Endothelial cell of umbilical vein (primary cell): ENCODE results near the gene KLK8. TPM values are rescaled to one million over a fixed set of nuclear protein-coding genes. Genes with fewer than 3 reads are reported as not detected.

Experiments
- BruUV-seq: library from RNA; stranded (reverse); fragments of 400-500 nt; replicated peaks from 2 replicates; lab custom pipeline; 2021; lab: Mats Ljungman, UMichigan
- CTCF ChIA-PET: fragments of 300-600, 350-600 bp; sonication (Branson Sonifier 250); formaldehyde crosslinking; loops from one replicate; lab custom pipeline; 2021; ENCODE audit warnings: antibody characterized with exemption, inconsistent platforms; lab: Charles Lee
- POLR2A ChIA-PET: fragments of 300-600, 350-600 bp; sonication (Branson Sonifier 250); formaldehyde crosslinking; loops from one replicate; lab custom pipeline; 2021; ENCODE audit warnings: antibody characterized with exemption, inconsistent platforms; lab: Charles Lee
- DNase-seq: peaks from one replicate; pipeline ENCODE4 v3.0.0-alpha.2; 2011; ENCODE audit warnings: low read depth, low spot score
- FAIRE-seq: peaks from 2 replicates; lab custom pipeline; 2011; peaks lifted over from hg19 to GRCh38; lab: Jason Lieb, UNC
- H2AFZ ChIP-seq: 2 replicates; pipeline ENCODE4 v1.6.0; 2012; ENCODE audit warnings: low read depth, low read length, control low read depth, inconsistent platforms
- H3K27ac ChIP-seq: 2 replicates; pipeline ENCODE4 v1.5.1; 2011; ENCODE audit warnings: low read depth, mild to moderate bottlenecking, control low read depth, low read length, moderate library complexity; ENCODE audit not compliant: insufficient read depth
- H3K27me3 ChIP-seq, 2 experiments: 2 replicates each; pipeline versions ENCODE4 v1.6.0 to v1.6.1; 2011; ENCODE audit warnings: low read length in 2 of 2, mixed read lengths in 1 of 2; ENCODE audit not compliant: control insufficient read depth in 2 of 2, insufficient read depth in 2 of 2
- H3K36me3 ChIP-seq, 2 experiments: 2 replicates in 1 of 2; 3 replicates in 1 of 2; pipeline ENCODE4 v1.5.1; 2011; ENCODE audit warnings: low read length in 2 of 2, mild to moderate bottlenecking in 1 of 2, moderate library complexity in 1 of 2; ENCODE audit not compliant: control insufficient read depth in 2 of 2, insufficient read depth in 2 of 2; ENCODE audit errors: extremely low read depth in 1 of 2
- H3K4me1 ChIP-seq: 3 replicates; pipeline ENCODE4 v1.5.1; 2011; ENCODE audit warnings: mild to moderate bottlenecking, low read length; ENCODE audit not compliant: control insufficient read depth, insufficient read depth; ENCODE audit errors: extremely low read depth
- H3K4me2 ChIP-seq: 2 replicates; pipeline ENCODE4 v1.6.1; 2011; ENCODE audit warnings: low read length, control low read depth, mixed read lengths; ENCODE audit not compliant: insufficient read depth
- H3K4me3 ChIP-seq, 3 experiments: fragments of 200-600 bp in 1 of 3; sonication (generic), shearing (Covaris generic) in 1 of 3; replicated peaks in 1 of 3; 2 replicates each; pipeline ENCODE4 v1.5.1; 2011 to 2016; ENCODE audit warnings: control low read depth in 3 of 3, low read length in 3 of 3, mild to moderate bottlenecking in 2 of 3, inconsistent platforms in 1 of 3, low read depth in 1 of 3, moderate library complexity in 1 of 3; ENCODE audit not compliant: insufficient read depth in 1 of 3
- H3K79me2 ChIP-seq: 2 replicates; pipeline ENCODE4 v1.6.0; 2012; ENCODE audit warnings: low read length, inconsistent platforms; ENCODE audit not compliant: control insufficient read depth, insufficient read depth
- H3K9ac ChIP-seq: replicated peaks from 2 replicates; pipeline ENCODE3; 2011; ENCODE audit warnings: low read length, control low read depth; ENCODE audit not compliant: insufficient read depth; ENCODE audit errors: extremely low read depth
- H3K9me1 ChIP-seq: replicated peaks from 3 replicates; pipeline ENCODE4 v1.6.0; 2011; ENCODE audit warnings: mild to moderate bottlenecking, low read length; ENCODE audit not compliant: control insufficient read depth, insufficient read depth; ENCODE audit errors: extremely low read depth
- H3K9me3 ChIP-seq: replicated peaks from 2 replicates; pipeline ENCODE4 v1.5.1; 2012; ENCODE audit warnings: low read length, inconsistent platforms; ENCODE audit not compliant: control insufficient read depth, insufficient read depth
- H4K20me1 ChIP-seq: replicated peaks from 2 replicates; pipeline ENCODE3; 2011; ENCODE audit warnings: mild to moderate bottlenecking, low read length; ENCODE audit not compliant: control insufficient read depth, insufficient read depth; ENCODE audit errors: extremely low read depth
- EZH2 ChIP-seq: IDR thresholded peaks from 2 replicates; pipeline ENCODE4 v1.6.1; 2012; ENCODE audit warnings: borderline replicate concordance, low read depth, mild to moderate bottlenecking, moderate library complexity, low read length, inconsistent platforms; ENCODE audit not compliant: severe bottlenecking
- FOS ChIP-seq: IDR thresholded peaks from 2 replicates; pipeline ENCODE4 v1.6.1; 2011; ENCODE audit warnings: mild to moderate bottlenecking, low read length, moderate library complexity, borderline replicate concordance; ENCODE audit not compliant: insufficient read depth
- GATA2 ChIP-seq: IDR thresholded peaks from 2 replicates; pipeline ENCODE4 v1.7.0; 2011; ENCODE audit warnings: low read depth, mild to moderate bottlenecking, moderate library complexity, mixed read lengths, low read length; ENCODE audit not compliant: insufficient read length, insufficient read depth
- JUN ChIP-seq: IDR thresholded peaks from 2 replicates; pipeline ENCODE4 v1.6.1; 2011; ENCODE audit warnings: borderline replicate concordance, low read depth; ENCODE audit not compliant: insufficient read length, insufficient read depth
- MYC ChIP-seq: IDR thresholded peaks from one replicate; pipeline ENCODE4 v1.6.1; 2011; ENCODE audit warnings: mild to moderate bottlenecking, low read depth, low read length
- POLR2A ChIP-seq: IDR thresholded peaks from 2 replicates; pipeline ENCODE4 v1.6.1; 2012; ENCODE audit warnings: low read depth, mild to moderate bottlenecking, control low read depth, low read length
- POLR2AphosphoS5 ChIP-seq: IDR thresholded peaks from 2 replicates; pipeline ENCODE4 v1.6.1; 2012; ENCODE audit warnings: low read depth, mild to moderate bottlenecking, control low read depth, low read length, moderate library complexity; ENCODE audit not compliant: insufficient read depth
- dilution Hi-C: fragments of 300-500 bp; cut with MboI; formaldehyde crosslinking; loops from one replicate; pipeline ENCODE4 v1.15.0; 2019; ENCODE audit warnings: low sequenced_read_pairs; ENCODE audit not compliant: extremely low pct_ligation_motif_present
- intact Hi-C: fragments of 100-400 bp; cut with micrococcal nuclease; formaldehyde crosslinking; loops from one replicate; pipeline ENCODE4 v1.10.0; 2022
- polyA plus RNA-seq, 4 experiments: library from polyadenylated mRNA; depleted of rRNA in 3 of 4; stranded (reverse) in 3 of 4; unstranded in 1 of 4; fragments of >200 nt; gene quantifications; 2 replicates each; pipeline versions ENCODE4 v1.2.1 to v1.2.3, GENCODE V29; 2011 to 2012; ENCODE audit warnings: missing spikeins in 1 of 4
- total RNA-seq: library from RNA; stranded (reverse); gene quantifications from 2 replicates; pipeline ENCODE4 v1.2.3, GENCODE V29; 2021
- TF ChIP-seq, protein P1 (sequence below): IDR thresholded peaks from 2 replicates; pipeline ENCODE4 v1.6.1; 2011; ENCODE audit not compliant: insufficient read depth, insufficient read length
- TF ChIP-seq, protein P2 (sequence below), 2 donors: IDR thresholded peaks; 1 replicate in 1 of 2; 2 replicates in 1 of 2; pipeline ENCODE4 v1.5.1; 2011; ENCODE audit warnings: low read length in 2 of 2, mild to moderate bottlenecking in 2 of 2, moderate library complexity in 2 of 2, control low read depth in 1 of 2, inconsistent platforms in 1 of 2, low read depth in 1 of 2; ENCODE audit not compliant: insufficient read depth in 1 of 2; ENCODE audit errors: extremely low read depth in 1 of 2

The KLK8 gene
- total and polyA plus RNA-seq, 2 donors (not counting 3 experiments of a cell fraction or from before 2014, with no cell fraction given): not detected

DNA sequence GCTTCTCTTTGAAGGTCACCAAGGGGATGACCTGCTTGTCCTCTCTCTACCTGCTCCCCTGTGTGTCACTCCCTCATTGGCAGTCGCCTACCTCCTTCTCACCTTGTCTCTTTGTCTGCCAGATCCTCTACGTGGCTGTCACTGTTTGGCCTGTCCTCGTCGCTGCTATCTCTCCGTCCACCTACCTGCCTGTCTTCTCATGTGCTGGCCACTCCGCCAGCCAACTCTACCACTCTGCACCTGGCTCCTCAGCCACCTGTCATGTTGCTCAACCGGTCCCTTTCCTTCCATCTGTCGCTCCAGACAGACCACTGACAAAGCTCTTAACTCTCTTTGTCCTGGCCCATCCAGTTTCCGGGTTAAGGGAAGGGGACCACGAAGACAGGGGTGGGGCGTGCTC, 33.3 kb upstream of the KLK8 start, which contains the start of gene KLK12:
TSS of gene KLK12 (minus strand) at position 299 of the 400 bp plus-strand sequence. CDS start 381 bp downstream, outside the sequence.
- H2AFZ ChIP-seq: no peak within 1 kb of the TSS
- no peak for TF ChIP-seq MYC
- TF ChIP-seq FOS: no peak
- no peak for TF ChIP-seq JUN
- no peak for TF ChIP-seq GATA2
- TF ChIP-seq EZH2: no peak
- TF ChIP-seq, protein P1, sequence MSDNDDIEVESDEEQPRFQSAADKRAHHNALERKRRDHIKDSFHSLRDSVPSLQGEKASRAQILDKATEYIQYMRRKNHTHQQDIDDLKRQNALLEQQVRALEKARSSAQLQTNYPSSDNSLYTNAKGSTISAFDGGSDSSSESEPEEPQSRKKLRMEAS: no peak
- no peak for TF ChIP-seq POLR2A
- TF ChIP-seq, protein P2, sequence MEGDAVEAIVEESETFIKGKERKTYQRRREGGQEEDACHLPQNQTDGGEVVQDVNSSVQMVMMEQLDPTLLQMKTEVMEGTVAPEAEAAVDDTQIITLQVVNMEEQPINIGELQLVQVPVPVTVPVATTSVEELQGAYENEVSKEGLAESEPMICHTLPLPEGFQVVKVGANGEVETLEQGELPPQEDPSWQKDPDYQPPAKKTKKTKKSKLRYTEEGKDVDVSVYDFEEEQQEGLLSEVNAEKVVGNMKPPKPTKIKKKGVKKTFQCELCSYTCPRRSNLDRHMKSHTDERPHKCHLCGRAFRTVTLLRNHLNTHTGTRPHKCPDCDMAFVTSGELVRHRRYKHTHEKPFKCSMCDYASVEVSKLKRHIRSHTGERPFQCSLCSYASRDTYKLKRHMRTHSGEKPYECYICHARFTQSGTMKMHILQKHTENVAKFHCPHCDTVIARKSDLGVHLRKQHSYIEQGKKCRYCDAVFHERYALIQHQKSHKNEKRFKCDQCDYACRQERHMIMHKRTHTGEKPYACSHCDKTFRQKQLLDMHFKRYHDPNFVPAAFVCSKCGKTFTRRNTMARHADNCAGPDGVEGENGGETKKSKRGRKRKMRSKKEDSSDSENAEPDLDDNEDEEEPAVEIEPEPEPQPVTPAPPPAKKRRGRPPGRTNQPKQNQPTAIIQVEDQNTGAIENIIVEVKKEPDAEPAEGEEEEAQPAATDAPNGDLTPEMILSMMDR (IDR thresholded peaks at IDR 0.05; ENCODE audit: extremely low read depth in 1 of 2, insufficient read depth in 1 of 2, low read depth in 1 of 2, low read length in 2 of 2): no peak
- no peak for TF ChIP-seq POLR2AphosphoS5
- no peak within 1 kb of the TSS for H3K4me2 ChIP-seq
- BruUV-seq: no TSS peak
- POLR2A ChIA-PET: no interaction called here
- FAIRE-seq (no peak), DNase-seq (no peak)
- dilution Hi-C loops: no loop called here
- intact Hi-C loops: no loop called here
- H4K20me1 ChIP-seq: no peaks in the 10 kb centered on the region
- no peak within 1 kb of the TSS for H3K4me3 ChIP-seq
- CTCF ChIA-PET: interaction anchor here (1.2 kb wide), 1 partner anchor 14 kb away, joined by 6 read pairs; no protein-coding TSS in a partner anchor
- no peaks in the 10 kb centered on the region for H3K36me3 ChIP-seq
- no peak within 1 kb of the TSS for H3K9ac ChIP-seq
- H3K27me3 ChIP-seq: no peaks in the 10 kb centered on the region
- no peaks in the 10 kb centered on the region for H3K9me1 ChIP-seq
- no peak within 1 kb of the TSS for H3K27ac ChIP-seq
- no peaks in the 10 kb centered on the region for H3K9me3 ChIP-seq
- H3K79me2 ChIP-seq: no peaks in the 10 kb centered on the region
- no peaks in the 10 kb centered on the region for H3K4me1 ChIP-seq
